Loucy (cell line): ENCODE data around the gene ZNF280A.

Experiments used
- H2AFZ ChIP-seq: fragments of 200-600 bp; sonication (generic); 2 replicates; pipeline ENCODE4 v1.6.0; 2016; ENCODE audit warnings: antibody characterized with exemption, mild to moderate bottlenecking, low read length, moderate library complexity
- H3F3A ChIP-seq: fragments of 200-600 bp; 2 replicates; pipeline ENCODE4 v1.6.0; 2016; ENCODE audit warnings: antibody characterized with exemption, low read depth, mild to moderate bottlenecking
- H3K27me3 ChIP-seq: fragments of 200-600 bp; sonication (generic); 2 replicates; pipeline ENCODE4 v1.6.1; 2014; ENCODE audit warnings: low read length, mild to moderate bottlenecking; ENCODE audit not compliant: insufficient read depth, poor library complexity, severe bottlenecking
- H3K36me3 ChIP-seq: fragments of 200-600 bp; sonication (generic); 2 replicates; pipeline ENCODE4 v1.6.1; 2016; ENCODE audit warnings: low read length; ENCODE audit not compliant: insufficient read depth
- H3K4me1 ChIP-seq: fragments of 200-600 bp; sonication (generic); 2 replicates; pipeline ENCODE4 v1.5.1; 2014; ENCODE audit warnings: low read length, mild to moderate bottlenecking; ENCODE audit not compliant: insufficient read depth, poor library complexity, severe bottlenecking
- H3K4me2 ChIP-seq: fragments of 200-600 bp; sonication (generic); 2 replicates; pipeline ENCODE4 v1.6.0; 2014; ENCODE audit warnings: antibody characterized with exemption, low read length, low read depth, mild to moderate bottlenecking; ENCODE audit not compliant: poor library complexity, severe bottlenecking
- H3K4me3 ChIP-seq: fragments of 200-600 bp; sonication (generic); 2 replicates; pipeline ENCODE4 v1.5.1; 2014; ENCODE audit warnings: low read length, mild to moderate bottlenecking, mixed read lengths; ENCODE audit not compliant: poor library complexity, severe bottlenecking
- H3K79me2 ChIP-seq: fragments of 200-600 bp; sonication (generic); 2 replicates; pipeline ENCODE4 v1.6.1; 2014; ENCODE audit warnings: low read length; ENCODE audit not compliant: insufficient read depth
- H3K9ac ChIP-seq: fragments of 200-600 bp; sonication (generic); 2 replicates; pipeline ENCODE4 v1.6.0; 2014; ENCODE audit warnings: mild to moderate bottlenecking, low read depth, low read length, moderate library complexity; ENCODE audit not compliant: poor library complexity, severe bottlenecking
- H3K9me2 ChIP-seq: fragments of 200-600 bp; sonication (generic); replicated peaks from 2 replicates; pipeline ENCODE4 v1.6.1; 2016; ENCODE audit warnings: low read depth, low read length, mixed read lengths
- H3K9me3 ChIP-seq: fragments of 200-600 bp; sonication (generic); 2 replicates; pipeline ENCODE4 v1.6.1; 2014; ENCODE audit warnings: mild to moderate bottlenecking, antibody characterized with exemption, low read length, low read depth; ENCODE audit not compliant: insufficient read depth
- H4K20me1 ChIP-seq: fragments of 200-600 bp; sonication (generic); 2 replicates; pipeline ENCODE4 v1.6.0; 2014; ENCODE audit warnings: antibody characterized with exemption, low read length, mild to moderate bottlenecking; ENCODE audit not compliant: insufficient read depth, poor library complexity, severe bottlenecking
- CTCF ChIP-seq: fragments of 200-600 bp; sonication (generic); conservative IDR thresholded peaks from 2 replicates; pipeline ENCODE4 v1.5.1; 2014; ENCODE audit warnings: mild to moderate bottlenecking, antibody characterized with exemption, low read length
- EZH2phosphoT487 ChIP-seq: fragments of 200-600 bp; IDR thresholded peaks from 2 replicates; pipeline ENCODE4 v1.6.1; 2018; ENCODE audit warnings: antibody characterized with exemption, mild to moderate bottlenecking, moderate library complexity, borderline replicate concordance

ZNF280A gene

GRCh38 chr22:22550789-22551434 lies 30.8 kb upstream of the ZNF280A start:
- Histone ChIP-seq H3K9me2 (no peaks in the 10 kb centered on the region), H3K27me3 (no peaks in the 10 kb centered on the region), H2AFZ (no peak overlapping the region), H3K36me3 (no peaks in the 10 kb centered on the region), H3K4me1 (no peaks in the 10 kb centered on the region), H3F3A (no peaks in the 10 kb centered on the region), H3K4me3 (no peak overlapping the region), H4K20me1 (no peaks in the 10 kb centered on the region), H3K9ac (no peak overlapping the region), H3K4me2 (no peak overlapping the region), H3K9me3 (no peaks in the 10 kb centered on the region), H3K79me2 (no peaks in the 10 kb centered on the region)
- no peak for TF ChIP-seq EZH2phosphoT487
- no peak for TF ChIP-seq CTCF

- Histone ChIP-seq H3F3A (no peaks in the 10 kb centered on the region), H3K9me2 (no peaks in the 10 kb centered on the region), H3K27me3 (no peaks in the 10 kb centered on the region), H3K4me2 (no peak overlapping the region), H2AFZ (no peak overlapping the region), H3K9me3 (no peaks in the 10 kb centered on the region), H3K9ac (no peak overlapping the region), H3K79me2 (no peaks in the 10 kb centered on the region), H3K4me1 (no peaks in the 10 kb centered on the region), H3K4me3 (no peak overlapping the region), H4K20me1 (no peaks in the 10 kb centered on the region), H3K36me3 (no peaks in the 10 kb centered on the region)
- TF ChIP-seq EZH2phosphoT487 (no peak), CTCF (no peak)
These were observed 28.8 kb upstream of the ZNF280A start for GRCh38 chr22:22548910-22549309.

- Histone ChIP-seq H2AFZ (no peak overlapping the region), H3K4me2 (no peak overlapping the region), H3K9ac (no peak overlapping the region), H4K20me1 (no peaks in the 10 kb centered on the region), H3K4me1 (no peaks in the 10 kb centered on the region), H3K27me3 (no peaks in the 10 kb centered on the region), H3K9me2 (no peaks in the 10 kb centered on the region), H3F3A (no peaks in the 10 kb centered on the region), H3K9me3 (no peaks in the 10 kb centered on the region), H3K79me2 (no peaks in the 10 kb centered on the region), H3K36me3 (no peaks in the 10 kb centered on the region), H3K4me3 (no peak overlapping the region)
- TF ChIP-seq CTCF (no peak), EZH2phosphoT487 (no peak)
These were observed 28.2 kb upstream of the ZNF280A start for GRCh38 chr22:22548317-22548716.
